HL-60 (cell line): ENCODE measurements around the gene PGGT1B.

Experiments
- DNase-seq, 2 experiments: peaks; one replicate each; pipeline ENCODE4 v3.0.0-alpha.2; 2010 to 2020; ENCODE audit warnings: low read depth in 1 of 2, low spot score in 1 of 2
- H3K27ac ChIP-seq: fragments of 250-450 bp; sonication (Bioruptor Pico); replicated peaks from 2 replicates; pipeline ENCODE4 v1.5.1; 2020; ENCODE audit warnings: mild to moderate bottlenecking, moderate library complexity
- H3K27me3 ChIP-seq: fragments of 250-450 bp; sonication (Bioruptor Pico); 2 replicates; pipeline ENCODE4 v1.5.1; 2021; ENCODE audit warnings: mild to moderate bottlenecking, moderate library complexity; ENCODE audit not compliant: insufficient read depth, poor library complexity, severe bottlenecking
- H3K4me3 ChIP-seq: replicated peaks from 2 replicates; pipeline ENCODE4 v1.5.1; 2011; ENCODE audit warnings: mild to moderate bottlenecking, control low read depth, low read length; ENCODE audit not compliant: insufficient read depth
- GABPA ChIP-seq: IDR thresholded peaks from 2 replicates; pipeline ENCODE4 v1.6.1; 2012; ENCODE audit warnings: low read depth
- POLR2AphosphoS5 ChIP-seq: IDR thresholded peaks from 2 replicates; pipeline ENCODE4 v1.6.1; 2012; ENCODE audit warnings: low read depth
- SPI1 ChIP-seq: IDR thresholded peaks from 2 replicates; pipeline ENCODE4 v1.6.1; 2012; ENCODE audit warnings: low read depth, mild to moderate bottlenecking, borderline replicate concordance
- TF ChIP-seq, protein P1 (sequence below): IDR thresholded peaks from one replicate; pipeline ENCODE4 v1.5.1; 2011; ENCODE audit warnings: low read length, control low read depth, inconsistent platforms; ENCODE audit not compliant: insufficient read depth
- TF ChIP-seq, protein P2 (sequence below): IDR thresholded peaks from 2 replicates; pipeline ENCODE4 v1.6.1; 2012; ENCODE audit warnings: low read depth; ENCODE audit not compliant: insufficient replicate concordance

PGGT1B gene

DNA sequence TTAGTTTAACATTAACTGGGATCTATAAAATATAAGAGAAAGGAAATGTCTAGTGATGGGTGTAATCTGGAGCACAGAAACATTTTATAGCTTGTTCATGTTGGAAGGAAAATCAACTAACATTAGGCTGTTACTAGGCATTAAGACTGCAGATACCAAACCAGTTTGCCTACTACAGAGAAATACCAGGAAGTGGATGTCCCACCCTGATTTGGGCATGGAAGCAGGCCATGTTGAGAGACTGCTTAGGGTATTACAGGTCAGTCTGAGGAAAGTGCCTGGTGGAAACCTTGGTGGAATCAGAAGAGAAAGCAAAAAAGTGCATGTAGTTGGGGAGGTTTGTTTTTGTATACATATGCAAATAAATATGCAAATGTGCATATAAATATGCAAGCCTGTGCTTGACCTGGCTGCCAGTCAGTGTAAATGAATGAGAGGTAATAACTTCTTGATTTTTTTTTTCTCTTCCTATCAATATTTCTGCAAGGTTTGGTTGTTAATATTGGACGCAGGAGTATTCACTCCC lies 43.4 kb upstream of the PGGT1B start:
- H3K27ac ChIP-seq: no peak overlapping the region
- TF ChIP-seq, protein P1, sequence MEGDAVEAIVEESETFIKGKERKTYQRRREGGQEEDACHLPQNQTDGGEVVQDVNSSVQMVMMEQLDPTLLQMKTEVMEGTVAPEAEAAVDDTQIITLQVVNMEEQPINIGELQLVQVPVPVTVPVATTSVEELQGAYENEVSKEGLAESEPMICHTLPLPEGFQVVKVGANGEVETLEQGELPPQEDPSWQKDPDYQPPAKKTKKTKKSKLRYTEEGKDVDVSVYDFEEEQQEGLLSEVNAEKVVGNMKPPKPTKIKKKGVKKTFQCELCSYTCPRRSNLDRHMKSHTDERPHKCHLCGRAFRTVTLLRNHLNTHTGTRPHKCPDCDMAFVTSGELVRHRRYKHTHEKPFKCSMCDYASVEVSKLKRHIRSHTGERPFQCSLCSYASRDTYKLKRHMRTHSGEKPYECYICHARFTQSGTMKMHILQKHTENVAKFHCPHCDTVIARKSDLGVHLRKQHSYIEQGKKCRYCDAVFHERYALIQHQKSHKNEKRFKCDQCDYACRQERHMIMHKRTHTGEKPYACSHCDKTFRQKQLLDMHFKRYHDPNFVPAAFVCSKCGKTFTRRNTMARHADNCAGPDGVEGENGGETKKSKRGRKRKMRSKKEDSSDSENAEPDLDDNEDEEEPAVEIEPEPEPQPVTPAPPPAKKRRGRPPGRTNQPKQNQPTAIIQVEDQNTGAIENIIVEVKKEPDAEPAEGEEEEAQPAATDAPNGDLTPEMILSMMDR: no peak
- no peak for TF ChIP-seq POLR2AphosphoS5
- TF ChIP-seq, protein P2, sequence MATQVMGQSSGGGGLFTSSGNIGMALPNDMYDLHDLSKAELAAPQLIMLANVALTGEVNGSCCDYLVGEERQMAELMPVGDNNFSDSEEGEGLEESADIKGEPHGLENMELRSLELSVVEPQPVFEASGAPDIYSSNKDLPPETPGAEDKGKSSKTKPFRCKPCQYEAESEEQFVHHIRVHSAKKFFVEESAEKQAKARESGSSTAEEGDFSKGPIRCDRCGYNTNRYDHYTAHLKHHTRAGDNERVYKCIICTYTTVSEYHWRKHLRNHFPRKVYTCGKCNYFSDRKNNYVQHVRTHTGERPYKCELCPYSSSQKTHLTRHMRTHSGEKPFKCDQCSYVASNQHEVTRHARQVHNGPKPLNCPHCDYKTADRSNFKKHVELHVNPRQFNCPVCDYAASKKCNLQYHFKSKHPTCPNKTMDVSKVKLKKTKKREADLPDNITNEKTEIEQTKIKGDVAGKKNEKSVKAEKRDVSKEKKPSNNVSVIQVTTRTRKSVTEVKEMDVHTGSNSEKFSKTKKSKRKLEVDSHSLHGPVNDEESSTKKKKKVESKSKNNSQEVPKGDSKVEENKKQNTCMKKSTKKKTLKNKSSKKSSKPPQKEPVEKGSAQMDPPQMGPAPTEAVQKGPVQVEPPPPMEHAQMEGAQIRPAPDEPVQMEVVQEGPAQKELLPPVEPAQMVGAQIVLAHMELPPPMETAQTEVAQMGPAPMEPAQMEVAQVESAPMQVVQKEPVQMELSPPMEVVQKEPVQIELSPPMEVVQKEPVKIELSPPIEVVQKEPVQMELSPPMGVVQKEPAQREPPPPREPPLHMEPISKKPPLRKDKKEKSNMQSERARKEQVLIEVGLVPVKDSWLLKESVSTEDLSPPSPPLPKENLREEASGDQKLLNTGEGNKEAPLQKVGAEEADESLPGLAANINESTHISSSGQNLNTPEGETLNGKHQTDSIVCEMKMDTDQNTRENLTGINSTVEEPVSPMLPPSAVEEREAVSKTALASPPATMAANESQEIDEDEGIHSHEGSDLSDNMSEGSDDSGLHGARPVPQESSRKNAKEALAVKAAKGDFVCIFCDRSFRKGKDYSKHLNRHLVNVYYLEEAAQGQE: no peak
- TF ChIP-seq SPI1: no peak
- no peak for TF ChIP-seq GABPA
- no peak overlapping the region for H3K4me3 ChIP-seq
- H3K27me3 ChIP-seq: no peaks in the 10 kb centered on the region
- no peak for DNase-seq

GRCh38 chr5:115304496-115304895 lies 41.8 kb upstream of the PGGT1B start:
- H3K27ac ChIP-seq: no peak overlapping the region
- no peaks in the 10 kb centered on the region for H3K27me3 ChIP-seq
- TF ChIP-seq, protein P1: no peak
- TF ChIP-seq, protein P2: no peak
- TF ChIP-seq GABPA (no peak), POLR2AphosphoS5 (no peak), SPI1 (no peak)
- no peak overlapping the region for H3K4me3 ChIP-seq
- no peak for DNase-seq

DNA sequence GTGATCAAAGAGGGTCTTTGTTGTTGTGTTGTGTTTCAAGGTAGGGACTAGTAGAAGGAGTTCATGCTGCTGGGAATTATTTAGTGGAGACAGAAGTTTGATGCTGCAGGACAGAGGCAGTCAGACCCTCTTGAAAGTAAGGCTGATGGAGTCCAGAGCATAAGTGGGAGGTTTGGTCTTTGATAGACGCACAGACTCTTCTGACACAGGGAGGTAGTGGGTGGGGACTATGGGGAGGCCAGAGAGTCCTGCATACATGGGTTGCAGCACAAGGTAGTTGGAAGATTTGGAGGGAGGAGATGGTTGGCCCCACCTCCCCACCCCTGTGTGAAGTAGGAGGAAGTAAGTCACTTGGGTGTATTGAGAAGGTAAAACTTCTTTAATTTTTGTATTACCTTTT lies 36.1 kb upstream of the PGGT1B start:
- TF ChIP-seq, protein P2: no peak
- Histone ChIP-seq H3K4me3 (no peak overlapping the region), H3K27ac (no peak overlapping the region), H3K27me3 (no peaks in the 10 kb centered on the region)
- no peak for DNase-seq

GRCh38 chr5:115297031-115297430 lies 34.4 kb upstream of the PGGT1B start:
- no peaks in the 10 kb centered on the region for H3K27me3 ChIP-seq
- no peak for DNase-seq
- TF ChIP-seq SPI1: no peak
- TF ChIP-seq POLR2AphosphoS5: no peak
- H3K4me3 ChIP-seq: no peak overlapping the region
- H3K27ac ChIP-seq: no peak overlapping the region
